MCF 10A (cell line): ENCODE measurements around the gene BCL7A. TPM values are rescaled to one million over a fixed set of nuclear protein-coding genes. Genes with fewer than 3 reads are reported as not detected.

Experiments used
- BruUV-seq: library from RNA; stranded (reverse); fragments of 400-500 nt; replicated peaks from 2 replicates; lab custom pipeline; 2021; lab: Mats Ljungman, UMichigan
- CTCF ChIA-PET: fragments of 300-600 bp; sonication (Branson Sonifier 250); formaldehyde crosslinking; extraction: SDS; loops from one replicate; lab custom pipeline; 2021; ENCODE audit warnings: antibody characterized with exemption, inconsistent platforms; lab: Yijun Ruan, JAX
- POLR2A ChIA-PET: fragments of 300-600, 350-650 bp; sonication (Branson Sonifier 250); formaldehyde crosslinking; extraction: SDS; loops from one replicate; lab custom pipeline; 2020; ENCODE audit warnings: antibody characterized with exemption, inconsistent platforms; lab: Yijun Ruan, JAX
- DNase-seq: peaks from one replicate; pipeline ENCODE4 v3.0.0-alpha.2; 2018; ENCODE audit not compliant: unreplicated experiment
- H3K27ac Mint-ChIP-seq: one replicate; pipeline ENCODE4 v1.8.0; 2022; ENCODE audit warnings: mild to moderate bottlenecking, low read depth, mixed read lengths; ENCODE audit not compliant: unreplicated experiment
- H3K27me3 Mint-ChIP-seq: one replicate; pipeline ENCODE4 v1.8.0; 2022; ENCODE audit warnings: mixed read lengths; ENCODE audit not compliant: insufficient read depth, unreplicated experiment
- H3K36me3 Mint-ChIP-seq: one replicate; pipeline ENCODE4 v1.8.0; 2022; ENCODE audit warnings: mild to moderate bottlenecking, moderate library complexity, mixed read lengths; ENCODE audit not compliant: insufficient read depth, unreplicated experiment
- H3K4me1 Mint-ChIP-seq: one replicate; pipeline ENCODE4 v1.8.0; 2022; ENCODE audit warnings: mixed read lengths; ENCODE audit not compliant: insufficient read depth, unreplicated experiment
- H3K4me3 Mint-ChIP-seq: one replicate; pipeline ENCODE4 v1.8.0; 2022; ENCODE audit warnings: mild to moderate bottlenecking, moderate library complexity, mixed read lengths; ENCODE audit not compliant: unreplicated experiment
- H3K9me3 Mint-ChIP-seq: one replicate; pipeline ENCODE4 v1.8.0; 2022; ENCODE audit warnings: mixed read lengths; ENCODE audit not compliant: unreplicated experiment
- CTCF ChIP-seq: fragments of 200-600 bp; IDR thresholded peaks from one replicate; pipeline ENCODE4 v1.8.0; 2022; ENCODE audit warnings: antibody characterized with exemption, mild to moderate bottlenecking; ENCODE audit not compliant: unreplicated experiment
- intact Hi-C: fragments of 100-400 bp; cut with micrococcal nuclease; formaldehyde crosslinking; loops from 2 replicates; pipeline ENCODE4 v1.14.1; 2022
- total RNA-seq: library from RNA; stranded (reverse); gene quantifications from 2 replicates; pipeline ENCODE4 v1.2.3, GENCODE V29; 2022

The BCL7A gene
- total RNA-seq, 1 experiment from 2014 or later = 18.1 TPM

GRCh38 chr12:121976950-121977349 lies 44.7 kb upstream of the BCL7A start:
- peaks cover 4% of the 10 kb centered on the region for H3K9me3 Mint-ChIP-seq
- H3K27ac Mint-ChIP-seq = no peak overlapping the region
- H3K4me1 Mint-ChIP-seq = no peaks in the 10 kb centered on the region
- peaks cover 20% of the 10 kb centered on the region for H3K36me3 Mint-ChIP-seq
- DNase-seq = no peak
- BruUV-seq = no TSS peak
- no peak overlapping the region for H3K4me3 Mint-ChIP-seq
- CTCF ChIA-PET = no interaction called here
- POLR2A ChIA-PET = no interaction called here
- intact Hi-C loops = no loop called here
- no peak for TF ChIP-seq CTCF
- no peaks in the 10 kb centered on the region for H3K27me3 Mint-ChIP-seq

GRCh38 chr12:121980191-121980891 lies 41.3 kb upstream of the BCL7A start:
- POLR2A ChIA-PET = no interaction called here

GRCh38 chr12:121980892-121981272 lies 40.8 kb upstream of the BCL7A start:
- Mint-ChIP-seq H3K4me3 (no peak overlapping the region), H3K36me3 (peaks cover 5% of the 10 kb centered on the region), H3K27me3 (no peaks in the 10 kb centered on the region), H3K9me3 (no peaks in the 10 kb centered on the region), H3K4me1 (no peaks in the 10 kb centered on the region), H3K27ac (no peak overlapping the region)
- POLR2A ChIA-PET = interaction anchor here (0.6 kb wide), 1 partner anchor 71 kb away, joined by 3 read pairs; no protein-coding TSS in a partner anchor
- BruUV-seq = no TSS peak
- DNase-seq = no peak
- intact Hi-C loops = no loop called here
- no peak for TF ChIP-seq CTCF
- CTCF ChIA-PET = no interaction called here

More at GRCh38 chr12:121980191-121980891, 41.3 kb upstream of the BCL7A start:
- no peak for DNase-seq
- Mint-ChIP-seq H3K27me3 (no peaks in the 10 kb centered on the region), H3K4me3 (no peak overlapping the region), H3K36me3 (peaks cover 9% of the 10 kb centered on the region), H3K27ac (no peak overlapping the region), H3K9me3 (no peaks in the 10 kb centered on the region), H3K4me1 (no peaks in the 10 kb centered on the region)
- intact Hi-C loops = no loop called here
- TF ChIP-seq CTCF = no peak
- CTCF ChIA-PET = no interaction called here
- no TSS peak for BruUV-seq

- Mint-ChIP-seq H3K36me3 (peaks cover 5% of the 10 kb centered on the region), H3K27me3 (no peaks in the 10 kb centered on the region), H3K4me1 (no peaks in the 10 kb centered on the region), H3K27ac (no peak overlapping the region), H3K4me3 (no peak overlapping the region), H3K9me3 (no peaks in the 10 kb centered on the region)
- intact Hi-C loops = no loop called here
- TF ChIP-seq CTCF = no peak
- CTCF ChIA-PET = no interaction called here
- no TSS peak for BruUV-seq
- POLR2A ChIA-PET = interaction anchor here (0.6 kb wide), 1 partner anchor 70 kb away, joined by 3 read pairs; no protein-coding TSS in a partner anchor
- no peak for DNase-seq
These were observed 40.2 kb upstream of the BCL7A start for GRCh38 chr12:121981456-121981855.
